Osteoblast (primary cell): ENCODE results near the gene ASTN2. TPM values are rescaled to one million over a fixed set of nuclear protein-coding genes. Genes with fewer than 3 reads are reported as not detected.
A peak's percentile ranks its signal among the peaks of the same experiment; 100 is the strongest.

Experiments used
- DNase-seq: peaks from one replicate; pipeline ENCODE4 v3.0.0; 2011; ENCODE audit warnings: low spot score, mixed read lengths; ENCODE audit not compliant: insufficient read length; ENCODE audit errors: missing footprints
- H2AFZ ChIP-seq: 2 replicates; pipeline ENCODE4 v1.6.0; 2011; ENCODE audit warnings: mild to moderate bottlenecking, low read length
- H3K27ac ChIP-seq: 2 replicates; pipeline ENCODE4 v1.5.1; 2011; ENCODE audit warnings: mild to moderate bottlenecking, low read depth, low read length, moderate library complexity
- H3K27me3 ChIP-seq: 2 replicates; pipeline ENCODE4 v1.6.0; 2012; ENCODE audit warnings: mild to moderate bottlenecking, control low read depth, inconsistent platforms, low read length, moderate library complexity; ENCODE audit not compliant: insufficient read depth
- H3K36me3 ChIP-seq: 2 replicates; pipeline ENCODE4 v1.5.1; 2011; ENCODE audit warnings: mild to moderate bottlenecking, low read length, control low read depth, moderate library complexity; ENCODE audit not compliant: insufficient read depth
- H3K4me1 ChIP-seq: 2 replicates; pipeline ENCODE4 v1.5.1; 2011; ENCODE audit warnings: mild to moderate bottlenecking, low read length, control low read depth, moderate library complexity; ENCODE audit not compliant: insufficient read depth
- H3K4me2 ChIP-seq: 2 replicates; pipeline ENCODE4 v1.6.0; 2011; ENCODE audit warnings: mild to moderate bottlenecking, low read length; ENCODE audit not compliant: insufficient read depth
- H3K4me3 ChIP-seq: fragments of 200-600 bp; sonication (generic); 3 replicates; pipeline ENCODE4 v1.5.1; 2012; ENCODE audit warnings: mild to moderate bottlenecking, low read length, inconsistent platforms; ENCODE audit not compliant: insufficient read depth
- H3K79me2 ChIP-seq: 2 replicates; pipeline ENCODE4 v1.6.0; 2012; ENCODE audit warnings: mild to moderate bottlenecking, low read length, control low read depth, inconsistent platforms; ENCODE audit not compliant: insufficient read depth
- H3K9me3 ChIP-seq: 2 replicates; pipeline ENCODE4 v1.5.1; 2011; ENCODE audit warnings: low read depth, low read length, control low read depth
- H4K20me1 ChIP-seq: 2 replicates; pipeline ENCODE4 v1.6.0; 2012; ENCODE audit warnings: mild to moderate bottlenecking, low read length, control low read depth; ENCODE audit not compliant: insufficient read depth
- CTCF ChIP-seq: IDR thresholded peaks from 2 replicates; pipeline ENCODE4 v1.5.1; 2011; ENCODE audit warnings: mild to moderate bottlenecking, low read depth, low read length, moderate library complexity; ENCODE audit errors: extremely low read depth
- total RNA-seq: library from RNA; depleted of rRNA; stranded (reverse); fragments of >200 nt; gene quantifications from 2 replicates; pipeline ENCODE4 v1.2.3, GENCODE V29; 2012

ASTN2 gene
- total RNA-seq, 1 donor: 4.7 TPM

GRCh38 chr9:116576386-116576785, 838.5 kb downstream of the ASTN2 start:
- H3K4me1 ChIP-seq: peaks cover 6% of the 10 kb centered on the region
- no peak for DNase-seq
- H3K4me3 ChIP-seq: no peak overlapping the region
- H3K9me3 ChIP-seq: no peaks in the 10 kb centered on the region
- H3K36me3 ChIP-seq: no peaks in the 10 kb centered on the region
- no peaks in the 10 kb centered on the region for H4K20me1 ChIP-seq
- no peaks in the 10 kb centered on the region for H3K27me3 ChIP-seq
- H2AFZ ChIP-seq: peak overlapping the region; percentile 66
- H3K4me2 ChIP-seq: no peak overlapping the region
- no peak for TF ChIP-seq CTCF
- no peaks in the 10 kb centered on the region for H3K79me2 ChIP-seq
- H3K27ac ChIP-seq: no peak overlapping the region

GRCh38 chr9:116574027-116574679, 840.7 kb downstream of the ASTN2 start:
- no peaks in the 10 kb centered on the region for H3K9me3 ChIP-seq
- no peak overlapping the region for H3K4me2 ChIP-seq
- H3K27me3 ChIP-seq: no peaks in the 10 kb centered on the region
- H3K4me3 ChIP-seq: no peak overlapping the region
- H3K27ac ChIP-seq: no peak overlapping the region
- H3K36me3 ChIP-seq: no peaks in the 10 kb centered on the region
- H2AFZ ChIP-seq: no peak overlapping the region
- no peaks in the 10 kb centered on the region for H4K20me1 ChIP-seq
- no peak for TF ChIP-seq CTCF
- H3K4me1 ChIP-seq: peaks cover 6% of the 10 kb centered on the region
- H3K79me2 ChIP-seq: no peaks in the 10 kb centered on the region
- DNase-seq: peak; percentile 34

GRCh38 chr9:116572095-116572748, 842.6 kb downstream of the ASTN2 start:
- H3K4me3 ChIP-seq: no peak overlapping the region
- H3K4me2 ChIP-seq: peak overlapping the region; percentile 21
- H2AFZ ChIP-seq: no peak overlapping the region
- peak; percentile 97 for TF ChIP-seq CTCF
- H3K79me2 ChIP-seq: no peaks in the 10 kb centered on the region
- peak; percentile 91 for DNase-seq
- H3K4me1 ChIP-seq: peaks cover 6% of the 10 kb centered on the region
- H3K36me3 ChIP-seq: no peaks in the 10 kb centered on the region
- no peaks in the 10 kb centered on the region for H3K9me3 ChIP-seq
- H3K27me3 ChIP-seq: no peaks in the 10 kb centered on the region
- H4K20me1 ChIP-seq: no peaks in the 10 kb centered on the region
- no peak overlapping the region for H3K27ac ChIP-seq

GRCh38 chr9:116569111-116569510, 845.7 kb downstream of the ASTN2 start:
- no peak for TF ChIP-seq CTCF
- no peak overlapping the region for H3K4me3 ChIP-seq
- H2AFZ ChIP-seq: no peak overlapping the region
- no peak overlapping the region for H3K4me2 ChIP-seq
- H4K20me1 ChIP-seq: no peaks in the 10 kb centered on the region
- no peaks in the 10 kb centered on the region for H3K9me3 ChIP-seq
- no peaks in the 10 kb centered on the region for H3K36me3 ChIP-seq
- no peaks in the 10 kb centered on the region for H3K79me2 ChIP-seq
- no peak overlapping the region for H3K27ac ChIP-seq
- peaks cover 6% of the 10 kb centered on the region for H3K4me1 ChIP-seq
- DNase-seq: no peak
- H3K27me3 ChIP-seq: no peaks in the 10 kb centered on the region
